Activated naive CD4-positive, alpha-beta T cell treated with anti-CD3 and anti-CD28 coated beads for 36 hours (primary cell): Measurements from ENCODE around the gene ARF6. TPM values are rescaled to one million over a fixed set of nuclear protein-coding genes. Genes with fewer than 3 reads are reported as not detected.
"Not testable (repeated sequence)": the region's sequence is repeated elsewhere in the genome, so short reads cannot be mapped to it uniquely, and the experiment has no call there.

ENCODE experiments used
- CTCF ChIA-PET: fragments of 350-600 bp; sonication (Branson Sonifier 250); formaldehyde crosslinking; loops from one replicate; lab custom pipeline; 2021; ENCODE audit warnings: antibody characterized with exemption; lab: Charles Lee
- DNase-seq: peaks from one replicate; pipeline ENCODE4 v3.0.0-alpha.2; 2020
- H3K27ac Mint-ChIP-seq: one replicate; pipeline ENCODE4 v1.8.0; 2021; ENCODE audit warnings: mild to moderate bottlenecking, mixed read lengths
- H3K27me3 Mint-ChIP-seq: one replicate; pipeline ENCODE4 v1.8.0; 2021; ENCODE audit warnings: low read depth, mixed read lengths
- H3K36me3 Mint-ChIP-seq: one replicate; pipeline ENCODE4 v1.8.0; 2021; ENCODE audit warnings: low read depth, mixed read lengths
- H3K4me1 Mint-ChIP-seq: one replicate; pipeline ENCODE4 v1.8.0; 2021; ENCODE audit warnings: low read depth, mixed read lengths
- H3K4me3 Mint-ChIP-seq: one replicate; pipeline ENCODE4 v1.8.0; 2021; ENCODE audit warnings: mild to moderate bottlenecking, moderate library complexity, mixed read lengths
- H3K9me3 Mint-ChIP-seq: one replicate; pipeline ENCODE4 v1.8.0; 2021; ENCODE audit warnings: mixed read lengths
- intact Hi-C: fragments of 100-400 bp; cut with micrococcal nuclease; formaldehyde crosslinking; loops from one replicate; pipeline ENCODE4 v1.15.1; 2023
- total RNA-seq, 2 experiments: library from RNA; stranded (reverse); gene quantifications; one replicate each; pipeline ENCODE4 v1.2.3, GENCODE V29; 2021

The ARF6 gene
- total RNA-seq, 2 experiments from 2014 or later: 128 to 129 TPM

- CTCF ChIA-PET: interaction anchor here (0.6 to 1.9 kb wide), 21 partner anchors 9 to 227 kb away, joined by 3 to 17 read pairs (median 3); partner anchors contain the start of gene ARF6
- H3K4me3 Mint-ChIP-seq: no peak overlapping the region
- peaks cover 17% of the 10 kb centered on the region for H3K4me1 Mint-ChIP-seq
- H3K27me3 Mint-ChIP-seq: no peaks in the 10 kb centered on the region
- H3K27ac Mint-ChIP-seq: peak overlapping the region; percentile 30
- peak; percentile 79 for DNase-seq
- intact Hi-C loops: loop anchor here (1.0 kb wide), 5 partner anchors 13 to 204 kb away; no protein-coding TSS in a partner anchor
- no peaks in the 10 kb centered on the region for H3K36me3 Mint-ChIP-seq
- no peaks in the 10 kb centered on the region for H3K9me3 Mint-ChIP-seq
Measured at GRCh38 chr14:49879646-49880204, 13.2 kb upstream of the ARF6 start.

- Mint-ChIP-seq H3K36me3 (no peaks in the 10 kb centered on the region), H3K4me1 (peaks cover 17% of the 10 kb centered on the region), H3K27me3 (no peaks in the 10 kb centered on the region), H3K9me3 (no peaks in the 10 kb centered on the region), H3K4me3 (no peak overlapping the region), H3K27ac (no peak overlapping the region)
- CTCF ChIA-PET: interaction anchor here (0.7 to 2.0 kb wide), 20 partner anchors 8 to 748 kb away, joined by 3 to 17 read pairs (median 4); partner anchors contain the start of gene ARF6
- intact Hi-C loops: no loop called here
- DNase-seq: peak; percentile 27
Measured at GRCh38 chr14:49880267-49881064, 12.4 kb upstream of the ARF6 start.

- Mint-ChIP-seq H3K4me1 (peaks cover 17% of the 10 kb centered on the region), H3K4me3 (no peak overlapping the region), H3K27ac (no peak overlapping the region), H3K27me3 (no peaks in the 10 kb centered on the region), H3K9me3 (no peaks in the 10 kb centered on the region), H3K36me3 (no peaks in the 10 kb centered on the region)
- CTCF ChIA-PET: interaction anchor here (0.6 to 2.0 kb wide), 3 partner anchors 16 to 264 kb away, joined by 3 to 6 read pairs (median 3); no protein-coding TSS in a partner anchor
- intact Hi-C loops: no loop called here
- no peak for DNase-seq
Measured at GRCh38 chr14:49881350-49882001, 11.4 kb upstream of the ARF6 start.

GRCh38 chr14:49882826-49883694, 9.8 kb upstream of the ARF6 start:
- H3K4me1 Mint-ChIP-seq: peaks cover 17% of the 10 kb centered on the region

GRCh38 chr14:49886523-49886922, 6.4 kb upstream of the ARF6 start:
- Mint-ChIP-seq H3K9me3 (no peaks in the 10 kb centered on the region), H3K4me3 (no peak overlapping the region), H3K27ac (no peak overlapping the region), H3K27me3 (no peaks in the 10 kb centered on the region), H3K36me3 (no peaks in the 10 kb centered on the region), H3K4me1 (peaks cover 5% of the 10 kb centered on the region)
- DNase-seq: no peak
- CTCF ChIA-PET: interaction anchor here (1.1 kb wide), 1 partner anchor 19 kb away, joined by 5 read pairs; no protein-coding TSS in a partner anchor
- intact Hi-C loops: no loop called here

More at GRCh38 chr14:49882826-49883694, 9.8 kb upstream of the ARF6 start:
- DNase-seq: no peak
- CTCF ChIA-PET: interaction anchor here (0.6 to 2.0 kb wide), 2 partner anchors 17 to 230 kb away, joined by 3 to 6 read pairs; no protein-coding TSS in a partner anchor
- Mint-ChIP-seq H3K27me3 (no peaks in the 10 kb centered on the region), H3K4me3 (no peak overlapping the region), H3K36me3 (no peaks in the 10 kb centered on the region), H3K9me3 (no peaks in the 10 kb centered on the region), H3K27ac (no peak overlapping the region)
- intact Hi-C loops: no loop called here

GRCh38 chr14:49888293-49888692, 4.6 kb upstream of the ARF6 start:
- intact Hi-C loops: no loop called here
- CTCF ChIA-PET: interaction anchor here (0.5 to 1.0 kb wide), 3 partner anchors 9 to 975 kb away, joined by 3 to 9 read pairs (median 3); no protein-coding TSS in a partner anchor

GRCh38 chr14:49892301-49892635, 614 bp upstream of the ARF6 start:
- H3K36me3 Mint-ChIP-seq: peaks cover 39% of the 10 kb centered on the region

More at GRCh38 chr14:49888293-49888692, 4.6 kb upstream of the ARF6 start:
- no peak overlapping the region for H3K4me3 Mint-ChIP-seq
- DNase-seq: no peak
- H3K27me3 Mint-ChIP-seq: no peaks in the 10 kb centered on the region
- H3K4me1 Mint-ChIP-seq: peaks cover 11% of the 10 kb centered on the region
- no peaks in the 10 kb centered on the region for H3K9me3 Mint-ChIP-seq
- no peak overlapping the region for H3K27ac Mint-ChIP-seq
- H3K36me3 Mint-ChIP-seq: peaks cover 3% of the 10 kb centered on the region

GRCh38 chr14:49893309-49894213, 679 bp downstream of the ARF6 start:
- peak overlapping the region; percentile 100 for H3K27ac Mint-ChIP-seq
- H3K36me3 Mint-ChIP-seq: peaks cover 46% of the 10 kb centered on the region
- H3K27me3 Mint-ChIP-seq: no peaks in the 10 kb centered on the region
- peak; percentile 69 for DNase-seq
- H3K4me1 Mint-ChIP-seq: peaks cover 27% of the 10 kb centered on the region
- peak overlapping the region; percentile 100 for H3K4me3 Mint-ChIP-seq
- intact Hi-C loops: loop anchor here (1.0 to 10.0 kb wide), 7 partner anchors 17 to 931 kb away; partner anchors contain the start of genes RPS29 and SOS2
- CTCF ChIA-PET: interaction anchor here (0.6 to 2.3 kb wide), 9 partner anchors 14 to 211 kb away, joined by 3 to 11 read pairs (median 3); no protein-coding TSS in a partner anchor
- no peaks in the 10 kb centered on the region for H3K9me3 Mint-ChIP-seq

More at GRCh38 chr14:49892301-49892635, 614 bp upstream of the ARF6 start:
- CTCF ChIA-PET: interaction anchor here (0.5 to 3.2 kb wide), 14 partner anchors 12 to 333 kb away, joined by 3 to 22 read pairs (median 4); no protein-coding TSS in a partner anchor
- DNase-seq: peak; percentile 71
- Mint-ChIP-seq H3K4me1 (peaks cover 18% of the 10 kb centered on the region), H3K27ac (peak overlapping the region; percentile 100), H3K4me3 (peak overlapping the region; percentile 100), H3K9me3 (no peaks in the 10 kb centered on the region), H3K27me3 (no peaks in the 10 kb centered on the region)
- intact Hi-C loops: loop anchor here (1.0 to 10.0 kb wide), 7 partner anchors 13 to 933 kb away; no protein-coding TSS in a partner anchor

- CTCF ChIA-PET: interaction anchor here (0.6 to 2.2 kb wide), 5 partner anchors 14 to 188 kb away, joined by 3 to 12 read pairs (median 7); no protein-coding TSS in a partner anchor
- H3K27ac Mint-ChIP-seq: peak overlapping the region; percentile 100
- H3K36me3 Mint-ChIP-seq: peaks cover 50% of the 10 kb centered on the region
- peaks cover 36% of the 10 kb centered on the region for H3K4me1 Mint-ChIP-seq
- not testable (repeated sequence) for H3K27me3 Mint-ChIP-seq, H3K9me3 Mint-ChIP-seq
- intact Hi-C loops: loop anchor here (1.0 to 10.0 kb wide), 9 partner anchors 16 to 1953 kb away; partner anchors contain the start of gene SOS2
- DNase-seq: peak; percentile 31
- H3K4me3 Mint-ChIP-seq: peak overlapping the region; percentile 100
Measured at GRCh38 chr14:49894214-49895107, 1.6 kb downstream of the ARF6 start.
